Activated CD4-positive, alpha-beta T cell treated with anti-CD3 and anti-CD28 coated beads, Interleukin-2, amount 10 ng/mL, durations not matched to agents 7 days and 5 days (primary cell): Measurements from ENCODE around the gene TGM1. TPM values are rescaled to one million over a fixed set of nuclear protein-coding genes. Genes with fewer than 3 reads are reported as not detected.
"Not testable (repeated sequence)": the region's sequence is repeated elsewhere in the genome, so short reads cannot be mapped to it uniquely, and the experiment has no call there.

Experiments used
- CTCF ChIA-PET: fragments of 350-600 bp; sonication (Branson Sonifier 250); formaldehyde crosslinking; loops from one replicate; lab custom pipeline; 2021; ENCODE audit warnings: antibody characterized with exemption; lab: Charles Lee
- POLR2A ChIA-PET: fragments of 350-600 bp; sonication (Branson Sonifier 250); formaldehyde crosslinking; loops from one replicate; lab custom pipeline; 2021; ENCODE audit warnings: antibody characterized with exemption; lab: Charles Lee
- DNase-seq: peaks from one replicate; pipeline ENCODE4 v3.0.0-alpha.2; 2020
- H3K27ac Mint-ChIP-seq: one replicate; pipeline ENCODE4 v1.8.0; 2021; ENCODE audit warnings: mild to moderate bottlenecking, moderate library complexity, mixed read lengths
- H3K27me3 Mint-ChIP-seq: one replicate; pipeline ENCODE4 v1.8.0; 2021; ENCODE audit warnings: mixed read lengths
- H3K36me3 Mint-ChIP-seq: one replicate; pipeline ENCODE4 v1.8.0; 2021; ENCODE audit warnings: low read depth, mixed read lengths
- H3K4me1 Mint-ChIP-seq: one replicate; pipeline ENCODE4 v1.8.0; 2021; ENCODE audit warnings: mixed read lengths
- H3K4me3 Mint-ChIP-seq: one replicate; pipeline ENCODE4 v1.8.0; 2021; ENCODE audit warnings: mild to moderate bottlenecking, moderate library complexity, mixed read lengths
- H3K9me3 Mint-ChIP-seq: one replicate; pipeline ENCODE4 v1.8.0; 2021; ENCODE audit warnings: mixed read lengths
- total RNA-seq, 2 experiments: library from RNA; stranded (reverse); gene quantifications; one replicate each; pipeline ENCODE4 v1.2.3, GENCODE V29; 2021

The TGM1 gene
- total RNA-seq, 2 experiments from 2014 or later: 6.5 TPM

- H3K4me3 Mint-ChIP-seq, DNase-seq, H3K27me3 Mint-ChIP-seq, H3K9me3 Mint-ChIP-seq: not testable (repeated sequence)
- POLR2A ChIA-PET: interaction anchor here (0.9 kb wide), 1 partner anchor 26 kb away, joined by 3 read pairs; the partner anchor contains the start of gene RABGGTA
- Mint-ChIP-seq H3K36me3 (peaks cover 33% of the 10 kb centered on the region), H3K4me1 (peaks cover 57% of the 10 kb centered on the region), H3K27ac (peak overlapping the region; percentile 80)
- CTCF ChIA-PET: interaction anchor here (0.6 to 3.3 kb wide), 10 partner anchors 16 to 1211 kb away, joined by 3 to 17 read pairs (median 7); partner anchors contain the start of genes CIDEB, LTB4R2, MDP1 and RABGGTA
These were observed 17.6 kb downstream of the TGM1 start for GRCh38 chr14:24245350-24245749.

GRCh38 chr14:24243336-24243836, 19.6 kb downstream of the TGM1 start:
- H3K4me1 Mint-ChIP-seq: peaks cover 59% of the 10 kb centered on the region
- H3K27me3 Mint-ChIP-seq: no peaks in the 10 kb centered on the region
- H3K4me3 Mint-ChIP-seq: peak overlapping the region; percentile 95
- DNase-seq: no peak
- H3K36me3 Mint-ChIP-seq: peaks cover 42% of the 10 kb centered on the region
- H3K27ac Mint-ChIP-seq: peak overlapping the region; percentile 100
- no peaks in the 10 kb centered on the region for H3K9me3 Mint-ChIP-seq
- CTCF ChIA-PET: interaction anchor here (0.6 to 4.2 kb wide), 30 partner anchors 9 to 499 kb away, joined by 3 to 93 read pairs (median 7); partner anchors contain the start of genes CHMP4A, CIDEB, DHRS1 and GMPR2
- POLR2A ChIA-PET: interaction anchor here (1.4 to 2.0 kb wide), 4 partner anchors 28 to 129 kb away, joined by 3 to 10 read pairs (median 6); partner anchors contain the start of genes DCAF11, NRL and RABGGTA

DNA sequence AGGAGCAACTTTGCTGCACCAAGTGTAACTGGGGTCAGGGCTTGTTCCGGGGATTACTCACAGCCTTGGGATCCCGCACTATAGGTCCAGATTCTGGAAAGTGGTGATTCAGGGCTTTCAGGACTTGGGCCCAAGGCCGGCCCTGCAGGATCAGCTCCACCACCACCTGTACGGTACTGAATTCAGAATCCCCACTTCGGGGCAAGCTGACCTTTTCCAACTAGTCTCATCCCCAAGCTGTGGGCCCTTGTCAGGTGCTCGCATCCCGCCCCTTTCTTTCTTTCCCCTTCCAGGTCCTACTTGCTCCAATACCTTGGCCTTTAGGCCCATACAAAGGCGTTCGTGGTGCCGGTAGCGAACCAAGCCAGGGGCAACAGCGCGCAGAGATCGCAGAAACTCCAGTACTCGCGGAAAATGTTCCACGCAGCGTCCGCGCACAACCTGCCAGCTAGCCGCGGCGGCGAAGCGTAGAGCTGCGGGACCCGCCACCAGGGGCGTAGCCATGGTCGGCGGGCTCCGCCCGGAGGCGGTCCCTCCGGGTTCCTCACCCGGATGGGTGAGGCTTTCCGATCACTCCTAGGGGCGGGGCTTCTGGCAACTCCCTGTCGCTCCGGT, 21.0 kb downstream of the TGM1 start:
- ChIA-PET POLR2A (interaction anchor here (0.6 to 2.0 kb wide), 13 partner anchors 10 to 188 kb away, joined by 3 to 10 read pairs (median 4); partner anchors contain the start of genes CBLN3, CHMP4A, DCAF11 and DHRS1), CTCF (interaction anchor here (0.7 to 4.2 kb wide), 41 partner anchors 9 to 202 kb away, joined by 3 to 93 read pairs (median 5); partner anchors contain the start of genes CHMP4A, CIDEB, DCAF11 and DHRS1)
- no peaks in the 10 kb centered on the region for H3K27me3 Mint-ChIP-seq
- peaks cover 48% of the 10 kb centered on the region for H3K36me3 Mint-ChIP-seq
- H3K4me1 Mint-ChIP-seq: peaks cover 58% of the 10 kb centered on the region
- peak overlapping the region; percentile 100 for H3K27ac Mint-ChIP-seq
- peak; percentile 96 for DNase-seq
- no peaks in the 10 kb centered on the region for H3K9me3 Mint-ChIP-seq
- H3K4me3 Mint-ChIP-seq: peak overlapping the region; percentile 95

- Mint-ChIP-seq H3K27ac (peak overlapping the region; percentile 84), H3K9me3 (no peaks in the 10 kb centered on the region), H3K36me3 (peaks cover 64% of the 10 kb centered on the region), H3K27me3 (no peaks in the 10 kb centered on the region), H3K4me3 (peak overlapping the region; percentile 95), H3K4me1 (peaks cover 69% of the 10 kb centered on the region)
- CTCF ChIA-PET: interaction anchor here (3.0 to 4.2 kb wide), 4 partner anchors 24 to 69 kb away, joined by 20 to 93 read pairs (median 60); partner anchors contain the start of genes CIDEB, DHRS1, LTB4R and LTB4R2
- no peak for DNase-seq
- POLR2A ChIA-PET: no interaction called here
These were observed 22.7 kb downstream of the TGM1 start for GRCh38 chr14:24240110-24240918.

- H3K27ac Mint-ChIP-seq: peak overlapping the region; percentile 70
- peaks cover 77% of the 10 kb centered on the region for H3K4me1 Mint-ChIP-seq
- no peak for DNase-seq
- ChIA-PET CTCF (interaction anchor here (0.7 to 2.2 kb wide), 10 partner anchors 8 to 77 kb away, joined by 3 to 8 read pairs (median 4); partner anchors contain the start of genes CHMP4A, IRF9 and MDP1), POLR2A (interaction anchor here (0.6 kb wide), 1 partner anchor 76 kb away, joined by 7 read pairs; no protein-coding TSS in a partner anchor)
- no peak overlapping the region for H3K4me3 Mint-ChIP-seq
- no peaks in the 10 kb centered on the region for H3K9me3 Mint-ChIP-seq
- H3K36me3 Mint-ChIP-seq: peaks cover 73% of the 10 kb centered on the region
- H3K27me3 Mint-ChIP-seq: no peaks in the 10 kb centered on the region
These were observed 24.4 kb downstream of the TGM1 start for GRCh38 chr14:24238527-24239037.

GRCh38 chr14:24238123-24238522, 24.9 kb downstream of the TGM1 start:
- Mint-ChIP-seq H3K27ac (no peak overlapping the region), H3K9me3 (no peaks in the 10 kb centered on the region), H3K4me1 (peaks cover 77% of the 10 kb centered on the region), H3K36me3 (peaks cover 73% of the 10 kb centered on the region), H3K4me3 (no peak overlapping the region), H3K27me3 (no peaks in the 10 kb centered on the region)
- no peak for DNase-seq
- POLR2A ChIA-PET: no interaction called here
- CTCF ChIA-PET: interaction anchor here (0.7 to 2.2 kb wide), 11 partner anchors 9 to 81 kb away, joined by 3 to 8 read pairs (median 3); partner anchors contain the start of genes CHMP4A, IRF9 and MDP1

GRCh38 chr14:24237463-24237955, 25.5 kb downstream of the TGM1 start:
- CTCF ChIA-PET: interaction anchor here (0.8 to 2.2 kb wide), 8 partner anchors 9 to 80 kb away, joined by 3 to 8 read pairs (median 4); partner anchors contain the start of gene MDP1
- POLR2A ChIA-PET: no interaction called here
- H3K4me1 Mint-ChIP-seq: peaks cover 77% of the 10 kb centered on the region

GRCh38 chr14:24236689-24237462, 26.1 kb downstream of the TGM1 start:
- ChIA-PET CTCF (interaction anchor here (1.1 to 1.7 kb wide), 3 partner anchors 10 to 97 kb away, joined by 3 to 8 read pairs (median 5); no protein-coding TSS in a partner anchor), POLR2A (no interaction called here)
- Mint-ChIP-seq H3K27ac (peak overlapping the region; percentile 39), H3K9me3 (no peaks in the 10 kb centered on the region), H3K27me3 (no peaks in the 10 kb centered on the region), H3K4me1 (peaks cover 77% of the 10 kb centered on the region), H3K36me3 (peaks cover 71% of the 10 kb centered on the region), H3K4me3 (no peak overlapping the region)
- no peak for DNase-seq

More at GRCh38 chr14:24237463-24237955, 25.5 kb downstream of the TGM1 start:
- no peak overlapping the region for H3K27ac Mint-ChIP-seq
- peaks cover 73% of the 10 kb centered on the region for H3K36me3 Mint-ChIP-seq
- no peaks in the 10 kb centered on the region for H3K27me3 Mint-ChIP-seq
- H3K9me3 Mint-ChIP-seq: no peaks in the 10 kb centered on the region
- no peak overlapping the region for H3K4me3 Mint-ChIP-seq
- no peak for DNase-seq

DNA sequence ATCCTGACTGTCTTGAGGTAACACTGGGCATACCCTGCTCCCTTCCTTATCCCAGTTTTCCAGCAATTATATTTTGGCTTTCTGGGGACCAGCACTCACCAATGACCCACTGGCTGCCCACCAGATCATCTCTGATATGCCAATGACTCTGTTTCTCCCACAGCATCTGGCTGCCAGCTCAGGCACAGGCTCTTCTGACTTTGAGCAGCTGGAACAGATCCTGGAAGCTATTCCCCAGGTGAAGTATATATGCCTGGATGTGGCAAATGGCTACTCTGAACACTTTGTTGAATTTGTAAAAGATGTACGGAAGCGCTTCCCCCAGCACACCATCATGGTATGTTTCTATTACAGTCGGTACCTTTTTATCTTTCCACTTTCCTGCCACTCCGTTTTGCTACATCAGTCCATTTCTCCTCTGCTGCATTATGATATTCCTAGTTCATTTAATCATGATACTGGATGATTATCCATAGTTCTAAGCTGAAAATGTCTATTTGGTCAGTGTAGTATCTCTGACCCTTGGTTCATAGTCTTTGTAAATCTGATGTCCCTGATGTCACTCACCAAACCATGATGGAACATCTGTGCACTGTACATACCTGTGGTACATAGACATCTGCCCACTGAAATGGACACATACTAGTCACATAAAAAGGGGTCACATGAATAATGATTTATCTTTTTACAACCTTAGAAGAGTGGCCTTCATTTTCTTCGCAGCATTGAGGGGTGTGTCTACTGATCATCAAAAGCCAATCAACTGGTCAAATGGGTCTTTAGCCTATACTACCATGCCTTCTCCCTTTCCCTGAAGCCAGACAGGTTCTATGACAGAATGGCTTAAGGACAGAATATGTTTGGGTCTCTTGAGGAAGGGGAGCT, 26.9 kb downstream of the TGM1 start:
- no peak overlapping the region for H3K27ac Mint-ChIP-seq
- H3K27me3 Mint-ChIP-seq: no peaks in the 10 kb centered on the region
- ChIA-PET CTCF (interaction anchor here (0.9 to 1.8 kb wide), 7 partner anchors 16 to 127 kb away, joined by 3 to 7 read pairs (median 5); partner anchors contain the start of genes IRF9, LTB4R2 and MDP1), POLR2A (interaction anchor here (0.6 kb wide), 1 partner anchor 13 kb away, joined by 3 read pairs; no protein-coding TSS in a partner anchor)
- no peak for DNase-seq
- H3K4me1 Mint-ChIP-seq: peaks cover 80% of the 10 kb centered on the region
- H3K36me3 Mint-ChIP-seq: peaks cover 68% of the 10 kb centered on the region
- H3K9me3 Mint-ChIP-seq: no peaks in the 10 kb centered on the region
- no peak overlapping the region for H3K4me3 Mint-ChIP-seq
